Central memory CD4-positive, alpha-beta T cell (primary cell): ENCODE measurements around the gene B3GNT4.
"Not testable (repeated sequence)": the region's sequence is repeated elsewhere in the genome, so short reads cannot be mapped to it uniquely, and the experiment has no call there.

Source experiments
- DNase-seq: peaks from one replicate; pipeline ENCODE4 v3.0.0; 2022

B3GNT4 gene

GRCh38 chr12:122225683-122226365 lies 22.3 kb downstream of the B3GNT4 start, which contains the start of gene DIABLO:
Gene DIABLO (minus strand): TSS chr12:122226052. CDS start chr12:122226014, 38 bp downstream.
- DNase-seq, result peak; percentile 100

- no peak for DNase-seq
Measured at GRCh38 chr12:122226366-122227125, 23.0 kb downstream of the B3GNT4 start.

GRCh38 chr12:122227341-122227740 lies 23.8 kb downstream of the B3GNT4 start:
- peak; percentile 52 for DNase-seq

- no peak for DNase-seq
Measured at GRCh38 chr12:122228092-122228491, 24.6 kb downstream of the B3GNT4 start.

- no peak for DNase-seq
Measured at GRCh38 chr12:122230798-122231197, 27.3 kb downstream of the B3GNT4 start.

- DNase-seq, result no peak
Measured at GRCh38 chr12:122232691-122233090, 29.2 kb downstream of the B3GNT4 start.

- no peak for DNase-seq
Measured at GRCh38 chr12:122235741-122236140, 32.2 kb downstream of the B3GNT4 start.

GRCh38 chr12:122238861-122239260 lies 35.4 kb downstream of the B3GNT4 start:
- no peak for DNase-seq

- peak; percentile 19 for DNase-seq
Measured at GRCh38 chr12:122243965-122244364, 40.5 kb downstream of the B3GNT4 start.

- DNase-seq, result peak; percentile 70
Measured at GRCh38 chr12:122244565-122245371, 41.3 kb downstream of the B3GNT4 start.

GRCh38 chr12:122245553-122245952 lies 42.0 kb downstream of the B3GNT4 start:
- no peak for DNase-seq

- no peak for DNase-seq
Measured at GRCh38 chr12:122250047-122250446, 46.5 kb downstream of the B3GNT4 start.

- DNase-seq, result no peak
Measured at GRCh38 chr12:122250536-122250935, 47.0 kb downstream of the B3GNT4 start.

GRCh38 chr12:122258462-122258861 lies 55.0 kb downstream of the B3GNT4 start:
- not testable (repeated sequence) for DNase-seq
